GM18498 (cell line): Measurements from ENCODE around the gene C2orf42.
"Not testable (repeated sequence)": the region's sequence is repeated elsewhere in the genome, so short reads cannot be mapped to it uniquely, and the experiment has no call there.

Experiments
- ATAC-seq: cut with Tn5 transposase; IDR thresholded peaks from one replicate; pipeline ENCODE4 v1.9.1; 2021; ENCODE audit warnings: mild to moderate bottlenecking, moderate library complexity; ENCODE audit not compliant: unreplicated experiment

The C2orf42 gene

GRCh38 chr2:70133491-70134322, 57.1 kb downstream of the C2orf42 start:
- ATAC-seq, result no peak

- ATAC-seq, result no peak
Measured at GRCh38 chr2:70133127-70133452, 57.7 kb downstream of the C2orf42 start.

GRCh38 chr2:70132244-70133126, 58.3 kb downstream of the C2orf42 start:
- peak; percentile 58 for ATAC-seq

- not testable (repeated sequence) for ATAC-seq
Measured at GRCh38 chr2:70131344-70132143, 59.3 kb downstream of the C2orf42 start.

- ATAC-seq, result no peak
Measured at GRCh38 chr2:70128005-70128404, 62.8 kb downstream of the C2orf42 start.

- no peak for ATAC-seq
Measured at GRCh38 chr2:70126413-70126812, 64.4 kb downstream of the C2orf42 start.

GRCh38 chr2:70125498-70125898, 65.3 kb downstream of the C2orf42 start:
- no peak for ATAC-seq

GRCh38 chr2:70124983-70125480, 65.8 kb downstream of the C2orf42 start:
- peak; percentile 32 for ATAC-seq

- no peak for ATAC-seq
Measured at GRCh38 chr2:70123829-70124116, 67.0 kb downstream of the C2orf42 start.

- no peak for ATAC-seq
Measured at GRCh38 chr2:70123051-70123828, 67.6 kb downstream of the C2orf42 start.

- ATAC-seq, result no peak
Measured at GRCh38 chr2:70122470-70122869, 68.3 kb downstream of the C2orf42 start.

GRCh38 chr2:70121627-70122372, 69.0 kb downstream of the C2orf42 start:
- ATAC-seq, result peak; percentile 5

- ATAC-seq, result no peak
Measured at GRCh38 chr2:70118798-70119454, 71.9 kb downstream of the C2orf42 start.

- ATAC-seq, result no peak
Measured at GRCh38 chr2:70116936-70117552, 73.8 kb downstream of the C2orf42 start.

- ATAC-seq, result peak; percentile 63
Measured at GRCh38 chr2:70115646-70116442, 75.0 kb downstream of the C2orf42 start.

GRCh38 chr2:70113359-70114070, 77.3 kb downstream of the C2orf42 start:
- ATAC-seq, result no peak
